A549 (cell line): ENCODE measurements around the gene HOXA10.

ENCODE experiments used
- CHD4 ChIP-seq: fragments of 200-600 bp; sonication (generic); IDR thresholded peaks from 2 replicates; pipeline ENCODE4 v1.6.1; 2016; ENCODE audit warnings: antibody characterized with exemption, mild to moderate bottlenecking, borderline replicate concordance
- CTCF ChIP-seq: fragments of >200 bp; sonication (Bioruptor Twin); formaldehyde crosslinking; IDR thresholded peaks from 3 replicates; pipeline ENCODE4 v1.5.1; 2016
- EP300 ChIP-seq, 2 experiments: fragments of >200 bp; sonication (Bioruptor Twin); formaldehyde crosslinking; IDR thresholded peaks; 2 replicates in 1 of 2; 3 replicates in 1 of 2; pipeline ENCODE4 v1.6.1; 2016 to 2017
- JUNB ChIP-seq: fragments of >200 bp; sonication (Bioruptor Twin); formaldehyde crosslinking; IDR thresholded peaks from 2 replicates; pipeline ENCODE4 v1.6.1; 2016
- MAX ChIP-seq: IDR thresholded peaks from 2 replicates; pipeline ENCODE4 v1.6.1; 2012
- POLR2A ChIP-seq: IDR thresholded peaks from 2 replicates; pipeline ENCODE4 v1.6.1; 2012; ENCODE audit warnings: mild to moderate bottlenecking, low read length
- RAD21 ChIP-seq, 2 experiments: fragments of >200 bp in 1 of 2; sonication (Bioruptor Twin) in 1 of 2; formaldehyde crosslinking in 1 of 2; IDR thresholded peaks in 1 of 2; conservative IDR thresholded peaks in 1 of 2; 2 replicates in 1 of 2; 3 replicates in 1 of 2; pipeline ENCODE4 v1.6.1; 2012 to 2018; ENCODE audit warnings: inconsistent platforms in 1 of 2
- RFX5 ChIP-seq: fragments of 450-650 bp; IDR thresholded peaks from 2 replicates; pipeline ENCODE4 v1.7.1; 2014; ENCODE audit warnings: antibody characterized with exemption, mild to moderate bottlenecking, moderate library complexity
- TF ChIP-seq, protein P1 (sequence below): fragments of 150-350 bp; IDR thresholded peaks from 2 replicates; pipeline ENCODE4 v1.6.1; 2014; ENCODE audit warnings: low read depth, mild to moderate bottlenecking, low read length
- TF ChIP-seq, protein P2 (sequence below): fragments of 250-450 bp; sonication (Bioruptor Pico); IDR thresholded peaks from 2 replicates; pipeline ENCODE4 v1.5.0; 2021; ENCODE audit warnings: mild to moderate bottlenecking, moderate library complexity, borderline replicate concordance

GRCh38 chr7:27212497-27213432 is 38.6 kb upstream of the HOXA10 start:
- TF ChIP-seq CTCF (no peak), EP300 (IDR thresholded peaks at IDR 0.05) (no peak), POLR2A (no peak), JUNB (no peak), RAD21 (conservative IDR thresholded peaks at IDR 0.05 in 1 of 2, IDR thresholded peaks at IDR 0.05 in 1 of 2) (no peak), MAX (no peak), RFX5 (no peak), CHD4 (no peak)
- TF ChIP-seq, protein P1, sequence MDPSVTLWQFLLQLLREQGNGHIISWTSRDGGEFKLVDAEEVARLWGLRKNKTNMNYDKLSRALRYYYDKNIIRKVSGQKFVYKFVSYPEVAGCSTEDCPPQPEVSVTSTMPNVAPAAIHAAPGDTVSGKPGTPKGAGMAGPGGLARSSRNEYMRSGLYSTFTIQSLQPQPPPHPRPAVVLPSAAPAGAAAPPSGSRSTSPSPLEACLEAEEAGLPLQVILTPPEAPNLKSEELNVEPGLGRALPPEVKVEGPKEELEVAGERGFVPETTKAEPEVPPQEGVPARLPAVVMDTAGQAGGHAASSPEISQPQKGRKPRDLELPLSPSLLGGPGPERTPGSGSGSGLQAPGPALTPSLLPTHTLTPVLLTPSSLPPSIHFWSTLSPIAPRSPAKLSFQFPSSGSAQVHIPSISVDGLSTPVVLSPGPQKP = no peak
- TF ChIP-seq, protein P2, sequence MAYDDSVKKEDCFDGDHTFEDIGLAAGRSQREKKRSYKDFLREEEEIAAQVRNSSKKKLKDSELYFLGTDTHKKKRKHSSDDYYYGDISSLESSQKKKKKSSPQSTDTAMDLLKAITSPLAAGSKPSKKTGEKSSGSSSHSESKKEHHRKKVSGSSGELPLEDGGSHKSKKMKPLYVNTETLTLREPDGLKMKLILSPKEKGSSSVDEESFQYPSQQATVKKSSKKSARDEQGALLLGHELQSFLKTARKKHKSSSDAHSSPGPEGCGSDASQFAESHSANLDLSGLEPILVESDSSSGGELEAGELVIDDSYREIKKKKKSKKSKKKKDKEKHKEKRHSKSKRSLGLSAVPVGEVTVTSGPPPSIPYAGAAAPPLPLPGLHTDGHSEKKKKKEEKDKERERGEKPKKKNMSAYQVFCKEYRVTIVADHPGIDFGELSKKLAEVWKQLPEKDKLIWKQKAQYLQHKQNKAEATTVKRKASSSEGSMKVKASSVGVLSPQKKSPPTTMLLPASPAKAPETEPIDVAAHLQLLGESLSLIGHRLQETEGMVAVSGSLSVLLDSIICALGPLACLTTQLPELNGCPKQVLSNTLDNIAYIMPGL (CRISPR knock-in tag) = no peak
